Mesenteric fat pad (tissue), 1 donor: ENCODE results near the gene ABCB4. TPM values are rescaled to one million over a fixed set of nuclear protein-coding genes. Genes with fewer than 3 reads are reported as not detected.

Source experiments
- DNase-seq: peaks from one replicate; pipeline ENCODE4 v3.0.0-alpha.2; 2020; ENCODE audit warnings: low spot score
- long read RNA-seq: library from polyadenylated mRNA; unstranded; transcript quantifications from one replicate; pipeline ENCODE4 v2.0.0, GENCODE V29; 2020
- total RNA-seq: library from RNA; stranded (reverse); fragmentation: NEBNext Ultra II Directional; extraction: Animal tissue kit (Norgen Biotek cat#: 25700); gene quantifications from one replicate; pipeline ENCODE4 v1.2.1, GENCODE V29; 2021
- donor health status: DM: yes; HTN: yes; CAD: no.

ABCB4 gene
- 1.3 TPM for total RNA-seq
- long read RNA-seq = 0 reads

- DNase-seq = no peak
Observed at GRCh38 chr7:87475359-87476178, at the start of gene ABCB4. Gene ABCB4, minus strand, starts transcription at chr7:87475680. Its CDS starts 215 bp downstream, at chr7:87475465.

GRCh38 chr7:87518735-87519134 lies 43.3 kb upstream of the ABCB4 start:
- no peak for DNase-seq

- DNase-seq = no peak
Observed at GRCh38 chr7:87517891-87518290, 42.4 kb upstream of the ABCB4 start.

- no peak for DNase-seq
Observed at GRCh38 chr7:87517136-87517815, 41.8 kb upstream of the ABCB4 start.

- no peak for DNase-seq
Observed at GRCh38 chr7:87513735-87514335, 38.4 kb upstream of the ABCB4 start.

- DNase-seq = no peak
Observed at GRCh38 chr7:87512906-87513305, 37.4 kb upstream of the ABCB4 start.

- no peak for DNase-seq
Observed at GRCh38 chr7:87511510-87511909, 36.0 kb upstream of the ABCB4 start.

GRCh38 chr7:87510411-87510875 lies 35.0 kb upstream of the ABCB4 start:
- no peak for DNase-seq

GRCh38 chr7:87507446-87507845 lies 32.0 kb upstream of the ABCB4 start:
- no peak for DNase-seq

GRCh38 chr7:87506246-87507180 lies 31.0 kb upstream of the ABCB4 start:
- DNase-seq = no peak

GRCh38 chr7:87505557-87506245 lies 30.2 kb upstream of the ABCB4 start:
- no peak for DNase-seq

- DNase-seq = no peak
Observed at GRCh38 chr7:87505122-87505521, 29.6 kb upstream of the ABCB4 start.

GRCh38 chr7:87499494-87499893 lies 24.0 kb upstream of the ABCB4 start:
- no peak for DNase-seq

GRCh38 chr7:87498893-87499292 lies 23.4 kb upstream of the ABCB4 start:
- DNase-seq = no peak

GRCh38 chr7:87497482-87497881 lies 22.0 kb upstream of the ABCB4 start:
- DNase-seq = no peak

GRCh38 chr7:87495366-87495765 lies 19.9 kb upstream of the ABCB4 start:
- no peak for DNase-seq

GRCh38 chr7:87494454-87494853 lies 19.0 kb upstream of the ABCB4 start:
- no peak for DNase-seq

GRCh38 chr7:87483131-87483530 lies 7.7 kb upstream of the ABCB4 start:
- DNase-seq = no peak

GRCh38 chr7:87482115-87482514 lies 6.6 kb upstream of the ABCB4 start:
- no peak for DNase-seq

- no peak for DNase-seq
Observed at GRCh38 chr7:87480386-87480785, 4.9 kb upstream of the ABCB4 start.
